Stimulated activated CD4-positive, alpha-beta T cell treated with anti-CD3 and anti-CD28 coated beads, Interleukin-1b, Interleukin-23, amount 100 ng/mL, for 24 hours (primary cell): ENCODE results near the gene POLR2F.

ENCODE experiments used
- DNase-seq, 4 experiments: peaks; one replicate each; pipeline ENCODE4 v3.0.0-alpha.2; 2020; ENCODE audit warnings: low read depth in 4 of 4, low spot score in 1 of 4

The POLR2F gene

DNA sequence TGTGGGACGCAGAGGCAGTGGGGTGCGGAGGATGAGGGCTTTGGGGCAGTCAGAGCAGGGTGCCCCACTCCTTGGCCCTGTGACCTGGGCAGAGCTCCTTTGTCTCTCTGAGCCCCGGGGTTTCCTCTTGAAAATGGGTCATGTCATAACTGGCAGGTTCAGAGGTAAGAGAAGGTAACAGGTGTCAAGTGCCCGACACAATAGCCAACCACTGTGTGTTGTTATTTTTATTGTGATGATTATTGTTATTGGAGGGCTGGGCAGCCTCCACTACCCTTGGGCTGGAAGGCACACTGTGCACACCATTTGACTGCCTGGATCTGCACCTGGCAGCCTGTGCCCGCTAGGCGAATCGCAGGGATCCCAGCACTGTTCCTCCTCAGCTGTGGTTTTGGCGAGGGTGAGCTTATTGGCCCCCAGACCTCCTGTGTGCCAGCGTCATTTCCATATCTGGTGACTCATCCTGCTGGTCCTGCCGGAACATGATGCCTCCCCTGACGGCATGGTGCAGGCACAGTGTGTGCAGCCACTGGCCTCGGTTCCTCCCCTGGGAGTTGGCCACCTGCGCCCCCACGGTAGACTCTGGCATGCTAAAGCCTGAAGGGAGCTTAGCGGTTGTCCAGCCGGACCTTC, 46.3 kb downstream of the POLR2F start:
- no peak for DNase-seq

GRCh38 chr22:38005943-38006342, 52.4 kb downstream of the POLR2F start:
- no peak for DNase-seq

- no peak for DNase-seq
Observed at GRCh38 chr22:38006906-38007305, 53.4 kb downstream of the POLR2F start.

GRCh38 chr22:38007330-38007902, 53.9 kb downstream of the POLR2F start:
- no peak for DNase-seq

DNA sequence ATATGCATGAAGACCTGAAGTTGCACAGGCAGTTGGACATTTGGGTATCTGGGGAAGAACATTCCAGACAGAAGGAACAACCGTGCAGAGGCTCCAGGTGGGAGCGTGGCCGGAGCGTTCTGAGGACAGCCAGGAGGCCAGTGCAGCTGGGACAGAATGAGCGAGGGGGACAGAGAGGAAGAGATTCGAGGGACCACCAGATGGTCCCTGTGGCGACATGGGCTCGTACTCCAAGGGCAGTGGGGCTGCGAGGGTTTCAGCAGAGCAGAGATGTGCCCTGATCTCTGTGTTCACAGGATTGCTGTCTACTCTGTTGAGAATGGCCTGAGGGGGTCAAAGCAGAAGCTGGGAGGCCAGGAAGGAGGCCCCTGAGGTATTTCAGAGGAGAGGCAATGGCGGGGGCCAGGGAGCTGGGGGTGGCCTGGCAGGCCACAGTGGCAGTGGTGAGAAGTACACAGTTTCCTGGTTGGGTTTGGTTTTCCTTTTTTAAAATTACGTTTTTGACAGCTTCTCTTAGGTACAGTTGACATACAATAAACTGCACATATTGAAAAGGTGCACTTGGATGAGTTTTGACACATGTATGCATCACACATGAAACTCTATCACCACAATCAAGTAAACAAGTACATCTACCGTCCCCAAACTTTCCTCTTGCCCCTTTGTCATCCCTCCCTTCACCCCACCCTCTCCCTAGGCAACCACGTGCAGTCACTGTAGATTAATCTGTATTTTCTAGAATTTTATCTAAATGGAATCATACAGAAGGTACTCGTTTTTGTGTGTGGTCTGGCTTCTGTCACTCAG, 55.7 kb downstream of the POLR2F start:
- DNase-seq: no peak

- DNase-seq: no peak
Observed at GRCh38 chr22:38012604-38013072, 59.1 kb downstream of the POLR2F start.

DNA sequence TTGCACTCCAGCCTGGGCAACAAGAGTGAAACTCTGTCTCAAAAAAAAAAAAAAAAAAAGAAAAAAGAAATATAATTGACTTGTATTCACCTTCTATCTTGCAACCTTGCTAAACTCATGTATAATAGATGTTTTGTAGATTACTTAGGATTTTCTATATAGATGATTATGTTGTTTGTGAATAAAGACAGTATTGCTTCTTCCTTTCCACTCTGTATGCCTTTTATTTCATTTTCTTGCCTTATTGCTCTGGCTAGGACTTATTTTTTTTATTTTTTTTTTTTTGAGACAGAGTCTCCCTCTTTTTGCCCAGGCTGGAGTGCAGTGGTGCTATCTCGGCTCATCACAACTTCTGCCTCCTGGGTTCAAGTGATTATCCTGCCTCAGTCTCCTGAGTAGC, 60.6 kb downstream of the POLR2F start:
- no peak for DNase-seq

GRCh38 chr22:38016182-38017151, 63.0 kb downstream of the POLR2F start:
- DNase-seq: no peak

GRCh38 chr22:38017272-38017920, 63.9 kb downstream of the POLR2F start:
- no peak for DNase-seq

DNA sequence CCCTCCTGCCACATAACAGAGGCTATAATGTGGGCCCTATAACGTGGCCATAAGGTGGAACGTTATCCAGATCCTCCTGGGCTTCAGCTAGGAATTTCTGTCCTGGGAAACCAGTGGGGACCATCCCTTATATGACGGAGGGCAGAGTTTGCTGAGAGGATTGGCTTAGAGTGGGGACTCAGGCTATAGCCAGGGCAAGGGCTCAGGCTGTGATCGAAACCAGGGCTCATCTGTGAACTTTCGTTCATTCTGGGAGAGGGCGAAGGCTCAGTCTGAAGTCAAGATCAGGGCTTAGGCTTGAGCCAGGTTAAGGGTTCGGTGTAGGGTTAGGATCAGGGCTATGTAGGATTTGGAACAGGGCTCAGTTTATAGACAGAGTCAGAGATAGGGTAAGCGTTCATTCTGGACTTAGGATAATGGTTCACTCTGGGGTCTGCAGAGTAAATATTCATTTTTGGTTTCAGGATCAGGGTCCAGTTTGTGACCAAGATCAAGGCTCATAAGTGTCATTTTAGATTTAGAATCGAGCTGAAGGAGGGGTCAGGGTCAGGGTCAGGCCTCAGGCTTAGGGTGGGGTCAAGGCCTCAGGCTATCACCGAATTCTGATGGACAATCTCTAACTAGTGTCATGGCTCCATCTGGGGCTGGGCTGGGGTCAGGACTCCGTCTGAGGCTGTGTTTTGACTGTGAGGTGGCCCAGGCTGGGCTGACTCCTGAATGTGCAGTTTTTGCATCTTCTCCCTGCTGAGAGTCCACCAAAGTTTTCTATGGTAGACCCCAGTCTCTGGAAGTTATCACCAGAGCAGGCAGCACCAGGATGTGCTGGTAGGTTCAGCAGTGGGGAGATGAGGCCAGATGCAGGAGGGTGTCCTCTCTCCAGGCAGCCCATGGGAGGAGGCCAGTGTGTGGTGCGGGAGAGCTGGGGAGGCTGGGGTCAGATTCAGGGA, 64.7 kb downstream of the POLR2F start:
- DNase-seq: no peak
